Left lobe of liver (tissue), 2 donors: ENCODE measurements around the gene ALAS1. TPM values are rescaled to one million over a fixed set of nuclear protein-coding genes. Genes with fewer than 3 reads are reported as not detected.

Source experiments
- ATAC-seq: fragments of 200-7000 bp; cut with Tn5 transposase; one replicate; pipeline ENCODE4 v1.9.1; 2020; ENCODE audit warnings: mild to moderate bottlenecking, moderate library complexity
- DNase-seq: peaks from one replicate; pipeline ENCODE4 v3.0.0-alpha.2; 2020; ENCODE audit warnings: low spot score
- total RNA-seq: library from RNA; stranded (reverse); gene quantifications from one replicate; pipeline ENCODE4 v1.2.1, GENCODE V29; 2021
- donor health status: DM: no; HTN: no; CAD: no; lungs with moderate emphysema.
- donor health status: DM: no; HTN: yes; CAD: no.

The ALAS1 gene
- total RNA-seq, 1 donor from 2014 or later, result 187 TPM

DNA sequence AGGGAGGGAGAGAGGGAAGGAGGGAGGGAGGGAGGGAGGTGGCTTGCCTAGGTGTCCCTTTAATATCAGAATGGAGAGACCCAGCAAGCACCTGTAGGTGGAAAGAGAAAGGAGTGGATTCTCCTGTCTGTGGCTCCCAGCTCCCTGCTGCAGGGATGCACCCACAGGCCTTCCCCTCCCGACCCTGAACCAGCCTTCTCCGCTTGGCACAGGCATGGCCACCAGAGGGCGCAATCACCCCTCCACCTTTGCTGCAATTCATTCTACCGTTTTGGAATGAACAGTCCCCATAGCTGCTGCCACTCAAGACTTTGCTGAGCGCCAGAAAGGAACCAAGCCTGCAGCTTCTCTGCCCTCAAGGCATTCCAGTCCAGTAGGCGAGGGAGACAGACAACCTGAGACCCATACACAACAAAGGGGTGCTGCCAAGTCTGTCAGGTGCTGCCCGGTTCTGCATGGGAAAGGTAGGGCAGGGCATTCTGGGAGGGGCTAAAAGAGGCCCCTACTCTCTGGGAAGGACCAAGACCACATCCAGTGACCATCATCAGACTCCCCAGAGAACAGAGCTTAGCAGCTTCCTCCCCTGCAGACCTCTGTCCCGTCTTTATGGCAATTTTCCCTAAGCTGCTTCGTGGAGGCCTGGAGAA is 22.5 kb downstream of the ALAS1 start:
- peak; percentile 69 for ATAC-seq
- DNase-seq, result peak; percentile 81

- ATAC-seq (no peak), DNase-seq (no peak)
These were observed 23.2 kb downstream of the ALAS1 start for GRCh38 chr3:52221141-52221562.

DNA sequence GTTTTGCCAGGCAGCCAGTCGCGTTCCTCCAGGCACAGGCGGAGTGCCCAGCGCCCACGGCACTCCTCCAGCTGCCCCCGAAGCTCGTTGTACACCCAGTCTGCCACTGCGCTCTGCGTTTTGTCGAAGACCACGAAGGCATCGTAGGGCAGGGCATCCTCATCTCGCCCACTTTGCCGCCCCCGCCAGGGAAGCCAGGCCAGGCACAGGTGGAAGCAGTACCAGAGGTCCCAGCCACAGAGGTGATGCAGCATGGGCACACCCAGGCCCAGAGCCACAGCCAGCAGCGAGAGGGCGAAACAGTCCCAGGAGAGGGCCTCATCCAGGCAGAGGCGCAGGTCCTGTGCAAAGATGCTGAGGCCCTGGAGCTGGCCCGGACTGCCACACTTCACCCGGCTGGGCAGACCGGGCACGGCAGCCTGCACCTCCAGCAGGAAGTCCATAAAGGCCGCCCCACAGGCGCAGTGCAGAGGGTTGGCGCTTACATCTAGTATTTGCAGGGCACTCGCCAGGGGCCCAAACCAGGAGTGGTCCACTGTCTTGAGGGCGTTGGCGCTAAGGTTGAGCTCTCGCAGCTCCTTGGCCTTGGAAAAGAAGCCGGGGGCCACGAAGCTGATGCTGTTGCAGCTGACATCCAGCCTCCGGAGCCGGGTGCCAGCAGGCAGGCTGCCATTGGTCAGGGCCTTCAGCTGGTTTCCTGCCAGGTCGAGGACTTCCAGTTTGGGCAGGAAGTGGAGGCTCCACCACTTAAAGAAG is 23.8 kb downstream of the ALAS1 start:
- DNase-seq (no peak), ATAC-seq (no peak)

GRCh38 chr3:52222319-52223221 is 24.6 kb downstream of the ALAS1 start:
- ATAC-seq (no peak), DNase-seq (no peak)

GRCh38 chr3:52223449-52224408 is 25.8 kb downstream of the ALAS1 start:
- no peak for DNase-seq
- ATAC-seq, result no peak

GRCh38 chr3:52225452-52226228 is 27.7 kb downstream of the ALAS1 start, which contains the start of gene TLR9:
TSS of gene TLR9 (minus strand) at chr3:52225645. CDS start at chr3:52225529, 116 bp downstream.
- ATAC-seq (no peak), DNase-seq (no peak)

DNA sequence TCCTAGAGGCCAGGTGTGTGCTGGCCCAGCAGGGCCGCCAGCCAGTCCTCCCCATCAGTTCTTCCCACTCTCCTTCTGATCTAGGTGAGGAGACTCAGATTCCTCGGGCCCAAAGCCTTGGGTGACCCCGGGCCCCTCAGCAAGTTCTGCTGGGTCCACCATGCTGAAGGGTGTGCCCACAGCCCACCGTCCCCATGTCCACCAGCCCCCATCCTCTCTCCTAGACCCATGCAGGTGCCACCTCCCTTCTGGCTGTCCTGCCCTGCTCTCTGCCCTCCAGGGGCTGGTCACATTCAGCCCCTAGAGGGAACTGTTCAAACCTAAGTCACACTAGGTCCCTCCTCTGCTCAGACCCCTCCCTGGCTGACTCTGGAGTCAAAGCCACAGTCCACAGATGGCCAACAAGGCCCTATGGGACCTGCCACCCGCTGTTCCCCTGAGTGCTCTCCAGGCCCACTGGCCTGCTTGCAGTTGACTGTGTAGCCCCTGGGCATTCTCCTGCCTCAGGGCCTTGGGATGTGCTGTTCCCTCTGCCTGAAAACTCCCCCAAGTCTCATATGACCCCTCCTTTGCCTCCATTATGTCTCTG is 28.4 kb downstream of the ALAS1 start:
- DNase-seq, result no peak
- ATAC-seq, result no peak

DNA sequence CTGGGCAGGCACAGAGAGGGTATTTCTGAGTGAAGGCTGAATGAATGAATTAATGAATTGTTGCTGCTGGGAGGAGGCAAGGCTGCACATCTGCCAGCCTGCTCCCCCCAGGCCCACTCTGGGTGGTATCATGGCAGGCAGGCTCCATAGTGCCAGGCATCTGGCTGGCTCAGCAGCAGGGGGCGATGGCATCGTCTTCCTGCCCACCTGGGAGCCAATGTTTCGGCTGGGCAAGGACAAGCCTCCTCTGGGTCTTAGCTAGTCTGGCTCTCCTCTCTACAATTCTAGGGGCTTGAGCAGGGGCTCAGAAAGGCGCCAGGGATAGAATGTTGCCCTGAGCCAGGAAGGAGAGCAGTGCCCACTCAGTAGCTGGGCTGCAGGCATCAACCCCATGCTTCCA is 29.2 kb downstream of the ALAS1 start:
- no peak for ATAC-seq
- DNase-seq, result no peak

DNA sequence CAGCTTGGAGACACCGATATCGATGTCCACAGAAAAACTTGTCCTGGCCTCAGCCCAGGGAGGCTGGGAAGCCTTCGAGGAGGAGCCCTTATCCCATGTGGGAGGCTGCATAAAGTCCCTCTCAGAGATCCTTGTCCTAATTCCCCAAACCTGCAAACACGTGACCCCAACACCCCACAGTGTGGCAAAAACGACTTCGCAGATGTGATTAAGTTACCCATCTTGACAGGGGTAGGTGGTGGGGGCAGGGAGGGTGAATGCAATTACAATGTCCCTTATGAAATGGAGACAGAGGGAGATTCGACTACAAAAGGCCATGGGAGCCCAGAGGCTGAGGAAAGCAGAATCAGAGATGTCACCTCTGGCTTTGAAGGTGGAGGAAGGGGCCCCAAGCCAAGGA is 29.8 kb downstream of the ALAS1 start:
- ATAC-seq, result no peak
- no peak for DNase-seq

- ATAC-seq (no peak), DNase-seq (no peak)
These were observed 30.3 kb downstream of the ALAS1 start for GRCh38 chr3:52228266-52228665.

GRCh38 chr3:52228751-52229291 is 30.9 kb downstream of the ALAS1 start:
- DNase-seq (no peak), ATAC-seq (no peak)

DNA sequence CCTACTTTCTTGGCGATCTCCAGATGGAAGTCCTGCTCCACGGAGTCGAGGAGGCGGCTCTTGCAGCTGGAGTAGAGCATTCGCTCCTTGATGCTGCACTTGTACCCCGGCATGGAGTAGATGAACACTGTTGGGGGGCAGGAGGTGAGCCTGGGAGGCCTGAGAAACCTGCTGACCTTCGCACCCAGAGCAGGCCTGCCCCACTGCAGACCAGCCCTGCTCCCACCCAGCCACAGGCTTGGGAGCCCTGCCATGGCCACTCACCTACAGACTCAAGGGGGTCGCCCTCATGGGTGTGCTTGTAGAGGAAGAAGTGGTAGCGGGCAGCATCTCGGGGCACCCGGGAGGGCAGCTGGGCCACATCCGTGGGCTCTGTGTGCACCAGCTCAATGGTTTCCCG is 31.7 kb downstream of the ALAS1 start:
- DNase-seq (no peak), ATAC-seq (no peak)

- DNase-seq (no peak), ATAC-seq (no peak)
These were observed 32.5 kb downstream of the ALAS1 start for GRCh38 chr3:52230461-52230860.

- DNase-seq, result no peak
- no peak for ATAC-seq
These were observed 33.0 kb downstream of the ALAS1 start for GRCh38 chr3:52230889-52231499.

DNA sequence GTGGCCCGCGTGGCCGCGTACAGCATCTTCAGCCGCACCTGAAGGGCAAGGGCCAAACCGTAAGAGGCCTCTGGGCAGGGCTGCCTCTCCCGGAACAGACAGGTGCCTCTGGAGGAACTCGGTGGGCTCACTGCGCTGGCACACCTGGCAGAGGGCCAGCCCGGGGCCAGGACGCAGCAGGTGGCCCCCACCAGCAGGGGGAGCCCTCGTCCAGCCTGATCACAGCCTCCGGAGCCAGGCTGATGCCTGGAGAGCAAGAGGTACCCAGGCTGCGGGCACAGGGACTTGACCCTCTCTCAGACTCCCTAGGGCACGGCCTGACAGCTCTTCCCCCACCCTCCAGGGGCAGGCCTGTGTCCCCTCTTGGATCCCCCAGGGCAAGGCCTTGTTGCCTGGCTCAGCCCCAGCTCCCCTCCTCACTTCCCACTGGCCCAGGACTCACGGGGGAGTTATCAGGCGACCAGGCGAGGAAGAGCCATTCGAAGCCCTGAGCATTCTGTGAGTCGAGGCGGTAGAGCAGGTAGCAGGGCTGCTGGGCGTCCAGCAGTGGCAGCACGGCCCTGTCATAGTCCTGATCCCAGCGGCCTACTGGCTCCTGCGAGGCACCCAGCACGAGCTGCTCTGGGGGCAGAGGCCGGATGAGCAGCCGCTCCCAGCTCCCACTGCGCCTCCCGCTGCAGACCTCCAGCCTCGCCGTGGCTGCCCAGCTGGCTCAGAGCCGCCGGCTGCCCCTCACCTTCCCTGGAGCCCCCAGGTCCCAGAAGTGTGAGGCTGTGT is 33.7 kb downstream of the ALAS1 start:
- peak; percentile 88 for DNase-seq
- ATAC-seq, result peak; percentile 71

DNA sequence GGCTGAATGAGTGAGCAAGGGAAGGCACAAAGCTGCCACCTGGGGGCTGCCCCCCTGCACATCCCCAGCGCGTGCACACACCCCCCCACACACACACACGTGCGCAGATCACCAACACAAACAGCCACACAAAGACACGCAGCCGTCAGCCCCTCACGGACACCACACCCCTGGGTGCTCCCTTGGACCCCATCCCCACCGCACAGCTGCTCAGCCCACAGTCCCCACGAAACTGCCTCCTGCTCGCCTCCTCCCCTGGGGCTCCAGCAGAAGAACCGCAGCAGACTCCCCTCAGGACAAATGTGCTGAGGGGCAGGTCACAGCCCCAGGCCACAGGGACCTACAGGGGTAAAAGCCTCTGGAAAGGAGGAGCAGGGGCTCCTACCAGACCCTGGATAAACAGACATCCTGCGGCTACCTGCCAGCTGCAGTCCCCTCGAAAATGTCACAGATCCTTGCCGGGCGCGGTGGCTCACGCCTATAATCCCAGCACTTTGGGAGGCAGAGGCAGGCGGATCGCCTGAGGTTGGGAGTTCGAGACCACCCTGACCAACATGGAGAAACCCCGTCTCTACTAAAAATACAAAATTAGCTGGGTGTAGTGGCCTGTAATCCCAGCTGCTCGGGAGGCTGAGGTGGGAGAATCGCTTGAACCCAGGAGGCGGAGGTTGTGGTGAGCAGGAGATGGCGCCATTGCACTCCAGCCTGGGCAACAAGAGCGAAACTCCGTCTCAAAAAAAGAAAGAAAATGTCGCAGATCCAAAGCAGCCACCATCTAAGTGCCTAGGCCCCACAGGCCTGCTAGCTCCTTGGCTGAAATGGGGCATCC is 34.5 kb downstream of the ALAS1 start:
- no peak for ATAC-seq
- no peak for DNase-seq

GRCh38 chr3:52233108-52233591 is 35.2 kb downstream of the ALAS1 start:
- ATAC-seq, result peak; percentile 40
- no peak for DNase-seq
